Stimulated activated CD8-positive, alpha-beta memory T cell treated with anti-CD3 and anti-CD28 coated beads, Interleukin-15, amount 100 ng/mL, for 1 hour (primary cell): ENCODE data around the gene TTF1.
"Not testable (repeated sequence)": the region's sequence is repeated elsewhere in the genome, so short reads cannot be mapped to it uniquely, and the experiment has no call there.

Source experiments
- DNase-seq: peaks from one replicate; pipeline ENCODE4 v3.0.0-alpha.2; 2020; ENCODE audit warnings: low read depth

TTF1 gene

GRCh38 chr9:132411091-132411508 lies 4.5 kb upstream of the TTF1 start:
- DNase-seq: peak; percentile 45

GRCh38 chr9:132410642-132411041 lies 4.0 kb upstream of the TTF1 start:
- no peak for DNase-seq

GRCh38 chr9:132409828-132410528 lies 3.3 kb upstream of the TTF1 start, which contains the start of gene CFAP77:
Gene CFAP77 (plus strand): TSS chr9:132410211. CDS start chr9:132410272, 61 bp downstream.
- DNase-seq: no peak

GRCh38 chr9:132408521-132408920 lies 1.9 kb upstream of the TTF1 start:
- DNase-seq: no peak

- DNase-seq: no peak
These were observed 556 bp upstream of the TTF1 start for GRCh38 chr9:132407196-132407595.

- no peak for DNase-seq
These were observed 2.3 kb downstream of the TTF1 start for GRCh38 chr9:132404228-132404881.

GRCh38 chr9:132401824-132402223 lies 4.8 kb downstream of the TTF1 start:
- no peak for DNase-seq

GRCh38 chr9:132395560-132395959 lies 11.1 kb downstream of the TTF1 start:
- DNase-seq: no peak

- no peak for DNase-seq
These were observed 15.2 kb downstream of the TTF1 start for GRCh38 chr9:132391449-132391848.

GRCh38 chr9:132390966-132391365 lies 15.7 kb downstream of the TTF1 start:
- DNase-seq: no peak

GRCh38 chr9:132387133-132387532 lies 19.5 kb downstream of the TTF1 start:
- no peak for DNase-seq

GRCh38 chr9:132384376-132384775 lies 22.3 kb downstream of the TTF1 start:
- DNase-seq: no peak

GRCh38 chr9:132383462-132383883 lies 23.2 kb downstream of the TTF1 start:
- DNase-seq: no peak

- DNase-seq: no peak
These were observed 24.6 kb downstream of the TTF1 start for GRCh38 chr9:132381966-132382541.

GRCh38 chr9:132378416-132378815 lies 28.2 kb downstream of the TTF1 start:
- DNase-seq: not testable (repeated sequence)

GRCh38 chr9:132377769-132378168 lies 28.9 kb downstream of the TTF1 start:
- not testable (repeated sequence) for DNase-seq

- DNase-seq: no peak
These were observed 34.2 kb downstream of the TTF1 start for GRCh38 chr9:132372177-132373095.

- DNase-seq: no peak
These were observed 36.0 kb downstream of the TTF1 start for GRCh38 chr9:132370592-132370991.

- no peak for DNase-seq
These were observed 37.2 kb downstream of the TTF1 start for GRCh38 chr9:132369421-132369820.

- DNase-seq: no peak
These were observed 38.9 kb downstream of the TTF1 start for GRCh38 chr9:132367613-132368313.

GRCh38 chr9:132366481-132366880 lies 40.2 kb downstream of the TTF1 start:
- no peak for DNase-seq

- no peak for DNase-seq
These were observed 40.7 kb downstream of the TTF1 start for GRCh38 chr9:132365986-132366385.
